ENCODE measurements around the gene KIAA0319L. TPM values are rescaled to one million over a fixed set of nuclear protein-coding genes. Genes with fewer than 3 reads are reported as not detected.

The KIAA0319L gene
- total RNA-seq, 4 donors from 2014 or later: 26.3 to 44.8 (median 38.9) TPM

DNA sequence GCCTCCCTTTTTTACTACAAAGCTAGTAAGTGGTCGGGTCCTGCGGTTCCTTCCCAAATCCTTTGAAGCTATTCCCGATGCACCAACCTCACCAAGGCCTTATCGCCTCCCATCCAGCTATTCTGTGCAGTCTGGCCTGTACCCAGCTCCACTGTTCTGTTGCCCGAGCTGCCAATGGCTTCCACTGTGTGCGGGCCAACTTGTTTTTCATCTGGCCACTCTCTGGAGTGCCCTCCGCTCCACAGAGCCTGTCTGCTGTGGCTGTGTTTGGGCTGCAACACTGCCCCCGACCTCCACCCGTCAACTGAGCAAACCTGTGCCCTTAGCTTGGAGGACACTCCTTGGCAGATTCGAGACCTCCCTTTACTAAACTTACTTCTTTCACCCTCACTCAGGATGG lies 125.0 kb downstream of the KIAA0319L start:
- Histone ChIP-seq H3K36me3 (peaks cover 0 to 77% of the 10 kb centered on the region in 2 donors), H3K9me3 (no peaks in the 10 kb centered on the region), H3K27me3 (no peaks in the 10 kb centered on the region), H3K4me3 (no peak overlapping the region), H3K4me1 (no peaks in the 10 kb centered on the region), H3K27ac (no peak overlapping the region)
- 95 to 98% methylated on average over 6 to 8 of the region's 10 CpGs for WGBS, 2 donors (ENCODE audit: low coverage in 1 of 2)
- no peak for ATAC-seq
- TF ChIP-seq POLR2AphosphoS5 (IDR thresholded peaks at IDR 0.05) (no peak), EP300 (IDR thresholded peaks at IDR 0.05) (no peak), POLR2A (IDR thresholded peaks at IDR 0.05) (no peak)
- TF ChIP-seq, protein P1, sequence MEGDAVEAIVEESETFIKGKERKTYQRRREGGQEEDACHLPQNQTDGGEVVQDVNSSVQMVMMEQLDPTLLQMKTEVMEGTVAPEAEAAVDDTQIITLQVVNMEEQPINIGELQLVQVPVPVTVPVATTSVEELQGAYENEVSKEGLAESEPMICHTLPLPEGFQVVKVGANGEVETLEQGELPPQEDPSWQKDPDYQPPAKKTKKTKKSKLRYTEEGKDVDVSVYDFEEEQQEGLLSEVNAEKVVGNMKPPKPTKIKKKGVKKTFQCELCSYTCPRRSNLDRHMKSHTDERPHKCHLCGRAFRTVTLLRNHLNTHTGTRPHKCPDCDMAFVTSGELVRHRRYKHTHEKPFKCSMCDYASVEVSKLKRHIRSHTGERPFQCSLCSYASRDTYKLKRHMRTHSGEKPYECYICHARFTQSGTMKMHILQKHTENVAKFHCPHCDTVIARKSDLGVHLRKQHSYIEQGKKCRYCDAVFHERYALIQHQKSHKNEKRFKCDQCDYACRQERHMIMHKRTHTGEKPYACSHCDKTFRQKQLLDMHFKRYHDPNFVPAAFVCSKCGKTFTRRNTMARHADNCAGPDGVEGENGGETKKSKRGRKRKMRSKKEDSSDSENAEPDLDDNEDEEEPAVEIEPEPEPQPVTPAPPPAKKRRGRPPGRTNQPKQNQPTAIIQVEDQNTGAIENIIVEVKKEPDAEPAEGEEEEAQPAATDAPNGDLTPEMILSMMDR (IDR thresholded peaks at IDR 0.05): no peak

DNA sequence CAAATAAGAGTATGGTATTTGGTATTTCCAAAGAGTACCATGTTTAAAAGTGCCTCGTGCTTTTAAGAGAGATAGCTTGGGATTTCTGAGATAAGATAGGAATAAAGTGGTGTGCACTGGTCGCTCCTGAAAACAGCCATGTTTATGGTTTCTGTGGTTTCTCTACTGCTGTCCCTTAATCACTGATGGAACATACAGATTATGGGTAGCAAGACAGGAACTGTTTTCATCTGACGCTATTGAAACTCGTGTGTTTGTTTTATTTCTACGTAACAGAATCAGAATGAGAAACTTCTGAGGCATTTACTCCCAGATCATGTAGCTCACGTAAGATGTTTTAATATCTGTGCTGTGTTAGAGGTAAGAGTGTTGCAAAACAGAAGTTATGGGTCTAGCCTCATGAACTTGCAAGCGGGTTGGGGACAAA lies 126.0 kb downstream of the KIAA0319L start:
- 76 to 90% methylated on average over 7 of the region's 7 CpGs for WGBS, 2 donors (ENCODE audit: low coverage in 1 of 2)
- H3K27me3 ChIP-seq: no peaks in the 10 kb centered on the region
- H3K9me3 ChIP-seq: no peaks in the 10 kb centered on the region

DNA sequence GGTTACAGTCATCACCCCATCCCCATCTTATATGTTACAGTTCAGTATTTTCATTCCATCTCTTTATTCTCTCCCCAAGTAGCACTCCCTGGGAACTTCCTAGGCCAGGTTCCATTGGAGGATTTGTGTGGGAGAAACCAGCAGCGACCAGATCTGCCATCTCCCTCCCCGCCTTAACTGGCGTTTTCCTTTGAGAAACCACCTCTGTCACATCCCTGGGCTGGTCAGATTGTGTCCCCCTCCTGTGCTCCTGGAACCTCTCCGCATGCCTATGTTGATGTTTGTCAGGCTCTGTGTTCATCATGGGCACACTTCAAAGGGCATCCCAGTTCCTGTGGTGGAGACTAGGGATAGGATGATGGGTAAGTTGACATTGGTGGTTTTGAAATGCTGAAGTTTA lies 126.4 kb downstream of the KIAA0319L start:
- no peak for ATAC-seq
- Histone ChIP-seq H3K27ac (no peak overlapping the region), H3K36me3 (peaks cover 0 to 66% of the 10 kb centered on the region in 2 donors), H3K4me3 (no peak overlapping the region), H3K4me1 (no peaks in the 10 kb centered on the region), H3K27me3 (no peaks in the 10 kb centered on the region), H3K9me3 (no peaks in the 10 kb centered on the region)
- TF ChIP-seq, protein P1 (IDR thresholded peaks at IDR 0.05): no peak
- TF ChIP-seq POLR2AphosphoS5 (IDR thresholded peaks at IDR 0.05): no peak
- TF ChIP-seq EP300 (IDR thresholded peaks at IDR 0.05): no peak
- no peak for TF ChIP-seq POLR2A (IDR thresholded peaks at IDR 0.05)
- 88 to 100% methylated on average over 2 to 3 of the region's 4 CpGs for WGBS, 2 donors (ENCODE audit: low coverage in 1 of 2)

More for the DNA sequence above, 126.0 kb downstream of the KIAA0319L start:
- no peak overlapping the region for H3K27ac ChIP-seq
- H3K4me3 ChIP-seq: no peak overlapping the region
- ATAC-seq: no peak
- TF ChIP-seq EP300 (IDR thresholded peaks at IDR 0.05) (no peak), POLR2AphosphoS5 (IDR thresholded peaks at IDR 0.05) (no peak), POLR2A (IDR thresholded peaks at IDR 0.05) (no peak)
- TF ChIP-seq, protein P1 (IDR thresholded peaks at IDR 0.05): no peak
- H3K4me1 ChIP-seq: no peaks in the 10 kb centered on the region
- peaks cover 0 to 70% of the 10 kb centered on the region in 2 donors for H3K36me3 ChIP-seq

DNA sequence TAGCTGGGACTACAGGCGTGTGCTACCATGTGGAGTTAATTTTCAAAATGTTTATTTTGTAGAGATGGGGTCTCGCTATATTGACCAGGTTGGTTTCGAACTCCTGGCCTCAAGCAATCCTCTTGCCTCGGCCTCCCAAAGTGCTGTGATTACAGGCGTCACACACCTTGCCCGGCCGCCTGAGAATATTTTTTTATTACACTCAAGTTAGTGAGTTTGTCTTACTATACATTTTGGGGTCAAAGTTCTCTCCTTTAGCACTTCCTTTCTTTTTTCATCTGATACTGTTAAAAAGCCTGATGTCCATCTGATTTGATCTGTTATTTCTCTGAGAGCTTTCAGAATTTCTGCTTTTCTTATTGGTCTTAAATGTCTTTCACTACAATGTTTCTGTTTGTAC lies 128.8 kb downstream of the KIAA0319L start:
- WGBS, 2 donors (ENCODE audit: low coverage in 1 of 2): 98 to 100% methylated on average over 7 of the region's 7 CpGs

DNA sequence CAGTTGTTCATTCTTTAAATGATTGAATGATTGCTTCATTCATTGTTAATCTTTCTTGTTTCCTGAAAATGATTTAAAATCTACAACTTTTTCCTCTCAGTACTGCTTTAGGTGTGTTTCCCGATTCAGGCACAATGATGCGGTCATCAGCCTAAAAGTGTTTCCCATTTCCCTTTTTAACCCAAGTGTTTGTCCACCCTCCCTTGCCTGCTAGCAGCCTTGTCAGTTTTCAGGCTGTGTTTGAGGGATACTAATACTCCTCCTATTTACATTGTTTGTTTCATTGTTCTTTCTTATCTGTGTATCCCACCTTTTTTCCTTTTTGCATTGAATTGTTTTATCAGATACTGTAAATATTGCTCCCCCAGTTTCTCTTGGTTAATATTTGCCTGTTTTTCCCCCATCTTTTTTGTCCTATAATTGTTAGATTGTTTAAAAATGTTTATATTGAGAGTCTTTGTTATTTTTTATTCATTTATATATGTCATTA lies 131.1 kb downstream of the KIAA0319L start:
- Histone ChIP-seq H3K4me3 (no peak overlapping the region), H3K9me3 (no peaks in the 10 kb centered on the region), H3K27ac (no peak overlapping the region), H3K36me3 (peaks cover 0 to 36% of the 10 kb centered on the region in 2 donors), H3K27me3 (no peaks in the 10 kb centered on the region), H3K4me1 (no peaks in the 10 kb centered on the region)
- ATAC-seq: no peak
- TF ChIP-seq POLR2A (IDR thresholded peaks at IDR 0.05): no peak
- no peak for TF ChIP-seq POLR2AphosphoS5 (IDR thresholded peaks at IDR 0.05)
- no peak for TF ChIP-seq EP300 (IDR thresholded peaks at IDR 0.05)
- TF ChIP-seq, protein P1 (IDR thresholded peaks at IDR 0.05): no peak
- 69% methylated on average over 2 of the region's 2 CpGs; no CpG with 5 or more reads in 1 of the 2 donors for WGBS, 2 donors (ENCODE audit: low coverage in 1 of 2)

More for the DNA sequence above, 128.8 kb downstream of the KIAA0319L start:
- Histone ChIP-seq H3K4me3 (no peak overlapping the region), H3K27ac (no peak overlapping the region), H3K36me3 (peaks cover 0 to 54% of the 10 kb centered on the region in 2 donors), H3K4me1 (no peaks in the 10 kb centered on the region), H3K9me3 (no peaks in the 10 kb centered on the region), H3K27me3 (no peaks in the 10 kb centered on the region)
- no peak for TF ChIP-seq POLR2A (IDR thresholded peaks at IDR 0.05)
- TF ChIP-seq, protein P1 (IDR thresholded peaks at IDR 0.05): no peak
- TF ChIP-seq POLR2AphosphoS5 (IDR thresholded peaks at IDR 0.05): no peak
- TF ChIP-seq EP300 (IDR thresholded peaks at IDR 0.05): no peak
- ATAC-seq: no peak
